Measurements from ENCODE around the gene RAP1A.

DNA sequence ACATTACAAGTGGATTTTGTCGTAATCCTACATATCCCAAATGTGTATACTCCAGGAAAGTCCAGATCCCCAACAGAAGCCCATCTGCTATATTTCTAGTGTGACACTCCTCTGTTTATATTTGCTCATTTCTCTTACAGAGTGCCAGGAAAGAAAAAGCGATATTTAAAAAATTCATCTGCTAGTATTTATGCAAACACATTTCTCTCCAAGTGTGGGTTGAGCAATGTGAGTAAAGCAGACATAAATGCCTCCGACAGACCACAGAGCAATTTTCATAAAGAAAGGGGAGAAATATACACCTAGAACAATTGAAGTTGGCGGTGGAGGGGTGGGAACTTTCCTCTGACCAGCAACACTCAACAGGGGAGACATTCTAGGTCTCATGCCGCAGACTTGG, 22.2 kb upstream of the RAP1A start:
- TF ChIP-seq, protein P1, sequence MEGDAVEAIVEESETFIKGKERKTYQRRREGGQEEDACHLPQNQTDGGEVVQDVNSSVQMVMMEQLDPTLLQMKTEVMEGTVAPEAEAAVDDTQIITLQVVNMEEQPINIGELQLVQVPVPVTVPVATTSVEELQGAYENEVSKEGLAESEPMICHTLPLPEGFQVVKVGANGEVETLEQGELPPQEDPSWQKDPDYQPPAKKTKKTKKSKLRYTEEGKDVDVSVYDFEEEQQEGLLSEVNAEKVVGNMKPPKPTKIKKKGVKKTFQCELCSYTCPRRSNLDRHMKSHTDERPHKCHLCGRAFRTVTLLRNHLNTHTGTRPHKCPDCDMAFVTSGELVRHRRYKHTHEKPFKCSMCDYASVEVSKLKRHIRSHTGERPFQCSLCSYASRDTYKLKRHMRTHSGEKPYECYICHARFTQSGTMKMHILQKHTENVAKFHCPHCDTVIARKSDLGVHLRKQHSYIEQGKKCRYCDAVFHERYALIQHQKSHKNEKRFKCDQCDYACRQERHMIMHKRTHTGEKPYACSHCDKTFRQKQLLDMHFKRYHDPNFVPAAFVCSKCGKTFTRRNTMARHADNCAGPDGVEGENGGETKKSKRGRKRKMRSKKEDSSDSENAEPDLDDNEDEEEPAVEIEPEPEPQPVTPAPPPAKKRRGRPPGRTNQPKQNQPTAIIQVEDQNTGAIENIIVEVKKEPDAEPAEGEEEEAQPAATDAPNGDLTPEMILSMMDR (IDR thresholded peaks at IDR 0.05; ENCODE audit: low read depth, low read length, missing input control) = no peak
- no peak for TF ChIP-seq GABPA (IDR thresholded peaks at IDR 0.05 in 1 of 2, conservative IDR thresholded peaks at IDR 0.05 in 1 of 2)
- no peak for TF ChIP-seq RXRA (IDR thresholded peaks at IDR 0.05)
- TF ChIP-seq JUND (IDR thresholded peaks at IDR 0.05) = no peak
- TF ChIP-seq, protein P2, sequence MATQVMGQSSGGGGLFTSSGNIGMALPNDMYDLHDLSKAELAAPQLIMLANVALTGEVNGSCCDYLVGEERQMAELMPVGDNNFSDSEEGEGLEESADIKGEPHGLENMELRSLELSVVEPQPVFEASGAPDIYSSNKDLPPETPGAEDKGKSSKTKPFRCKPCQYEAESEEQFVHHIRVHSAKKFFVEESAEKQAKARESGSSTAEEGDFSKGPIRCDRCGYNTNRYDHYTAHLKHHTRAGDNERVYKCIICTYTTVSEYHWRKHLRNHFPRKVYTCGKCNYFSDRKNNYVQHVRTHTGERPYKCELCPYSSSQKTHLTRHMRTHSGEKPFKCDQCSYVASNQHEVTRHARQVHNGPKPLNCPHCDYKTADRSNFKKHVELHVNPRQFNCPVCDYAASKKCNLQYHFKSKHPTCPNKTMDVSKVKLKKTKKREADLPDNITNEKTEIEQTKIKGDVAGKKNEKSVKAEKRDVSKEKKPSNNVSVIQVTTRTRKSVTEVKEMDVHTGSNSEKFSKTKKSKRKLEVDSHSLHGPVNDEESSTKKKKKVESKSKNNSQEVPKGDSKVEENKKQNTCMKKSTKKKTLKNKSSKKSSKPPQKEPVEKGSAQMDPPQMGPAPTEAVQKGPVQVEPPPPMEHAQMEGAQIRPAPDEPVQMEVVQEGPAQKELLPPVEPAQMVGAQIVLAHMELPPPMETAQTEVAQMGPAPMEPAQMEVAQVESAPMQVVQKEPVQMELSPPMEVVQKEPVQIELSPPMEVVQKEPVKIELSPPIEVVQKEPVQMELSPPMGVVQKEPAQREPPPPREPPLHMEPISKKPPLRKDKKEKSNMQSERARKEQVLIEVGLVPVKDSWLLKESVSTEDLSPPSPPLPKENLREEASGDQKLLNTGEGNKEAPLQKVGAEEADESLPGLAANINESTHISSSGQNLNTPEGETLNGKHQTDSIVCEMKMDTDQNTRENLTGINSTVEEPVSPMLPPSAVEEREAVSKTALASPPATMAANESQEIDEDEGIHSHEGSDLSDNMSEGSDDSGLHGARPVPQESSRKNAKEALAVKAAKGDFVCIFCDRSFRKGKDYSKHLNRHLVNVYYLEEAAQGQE (IDR thresholded peaks at IDR 0.05) = no peak
- no peak for TF ChIP-seq YY1 (IDR thresholded peaks at IDR 0.05)
- no peak for TF ChIP-seq EGR1 (IDR thresholded peaks at IDR 0.05; ENCODE audit: low read depth in 2 of 2)
- TF ChIP-seq HNF4A (conservative IDR thresholded peaks at IDR 0.05) = no peak
- no peak for TF ChIP-seq RAD21 (IDR thresholded peaks at IDR 0.05)
- TF ChIP-seq TAF1 (conservative IDR thresholded peaks at IDR 0.05) = no peak

Data from liver (tissue), 3 donors.